Fibroblast of peridontal ligament (primary cell): ENCODE measurements around the gene DNM2.
A peak's percentile ranks its signal among the peaks of the same experiment; 100 is the strongest.
"Not testable (repeated sequence)": the region's sequence is repeated elsewhere in the genome, so short reads cannot be mapped to it uniquely, and the experiment has no call there.

Experiments
- DNase-seq: peaks from one replicate; pipeline ENCODE4 v3.0.0-alpha.2; 2010; ENCODE audit errors: extremely low read depth

Gene DNM2

DNA sequence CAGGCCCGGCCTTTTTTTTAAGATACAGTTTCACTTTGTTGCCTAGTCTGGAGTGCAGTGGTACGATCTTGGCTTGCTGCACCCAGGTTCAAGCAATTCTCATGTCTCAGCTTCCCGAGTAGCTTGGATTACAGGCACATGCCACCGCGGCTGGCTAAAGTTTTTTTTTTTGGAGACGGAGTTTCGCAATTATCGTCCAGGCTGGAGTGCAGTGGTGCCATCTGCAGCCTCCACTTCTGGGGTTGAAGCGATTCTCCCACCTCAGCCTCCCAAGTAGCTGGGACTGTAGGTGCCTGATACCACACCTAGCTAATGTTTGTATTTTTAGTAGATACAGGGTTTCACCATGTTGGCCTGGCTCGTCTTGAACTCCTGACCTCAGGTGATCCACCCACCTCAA, 148.6 kb downstream of the DNM2 start:
- no peak for DNase-seq

DNA sequence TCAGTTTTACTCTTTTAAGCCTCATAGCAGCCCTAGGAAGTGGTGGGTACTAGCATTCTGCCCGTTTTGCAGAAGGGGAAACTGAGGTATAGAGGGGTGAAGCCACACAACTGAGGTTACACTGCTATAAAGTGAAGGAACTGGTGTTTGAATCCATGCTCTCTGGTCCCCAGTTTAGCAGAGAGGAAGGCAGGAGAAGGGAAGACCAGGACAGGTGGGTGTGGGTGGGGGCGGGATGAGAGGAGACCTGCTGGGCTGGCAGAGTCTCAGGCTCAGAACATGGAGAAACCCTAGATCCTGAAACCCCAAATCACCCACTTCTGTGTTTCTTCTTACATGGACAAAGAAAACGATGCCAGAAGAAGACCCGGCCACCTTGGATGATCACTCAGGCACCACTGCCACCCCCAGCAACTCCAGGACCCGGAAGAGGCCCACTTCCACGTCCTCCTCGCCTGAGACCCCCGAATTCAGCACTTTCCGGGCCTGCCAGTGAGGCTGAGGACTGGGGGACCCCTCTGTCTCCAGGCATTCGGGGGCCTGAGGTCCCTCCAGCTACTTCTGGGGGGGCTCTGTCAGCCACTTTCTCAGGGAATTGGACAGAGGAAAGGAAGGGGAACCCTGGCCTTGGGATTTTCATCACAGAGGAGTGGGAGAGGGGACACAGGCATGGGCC, 151.1 kb downstream of the DNM2 start:
- DNase-seq = no peak

DNA sequence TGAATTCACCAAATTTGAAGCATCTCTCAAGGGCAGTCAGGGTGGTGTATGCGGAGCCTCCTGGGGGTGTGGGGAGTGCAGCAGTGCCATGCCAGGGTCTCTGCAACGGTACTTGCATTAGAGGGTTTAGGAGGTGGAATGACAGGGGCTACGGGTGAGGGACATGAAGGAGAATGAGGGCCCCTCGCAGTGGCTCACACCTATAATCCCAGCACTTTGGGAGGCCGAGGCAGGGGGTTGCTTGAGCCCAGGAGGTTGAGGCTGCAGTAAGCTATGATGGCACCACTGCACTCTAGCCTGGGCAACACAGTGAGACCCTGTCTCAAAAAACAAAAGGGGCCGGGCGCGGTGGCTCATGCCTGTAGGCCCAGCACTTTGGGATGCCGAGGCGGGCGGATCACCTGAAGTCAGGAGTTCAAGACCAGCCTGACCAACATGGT, 152.0 kb downstream of the DNM2 start:
- DNase-seq = not testable (repeated sequence)

DNA sequence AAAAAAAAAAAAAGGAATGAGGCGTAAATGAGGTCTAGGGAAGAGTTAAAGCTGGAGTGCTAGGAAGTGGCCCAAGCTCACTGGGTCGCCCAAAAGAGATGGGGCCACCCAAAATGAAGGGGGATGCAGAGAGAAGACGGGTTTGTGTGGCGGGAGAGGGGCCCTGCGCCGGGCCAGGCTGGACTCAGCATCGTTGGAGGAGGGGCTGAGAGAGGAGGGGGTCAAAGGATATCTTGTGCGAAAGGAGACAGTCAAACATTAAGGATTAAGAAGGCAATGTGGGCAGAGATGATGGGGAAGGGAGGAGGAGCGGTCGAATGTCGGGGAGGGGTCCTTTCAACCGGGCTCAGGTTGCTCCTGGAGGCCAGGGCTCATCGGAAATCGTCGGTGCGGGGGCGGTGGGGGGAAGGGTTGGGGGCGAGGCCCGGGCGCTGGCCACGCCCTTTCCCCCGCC, 152.6 kb downstream of the DNM2 start:
- DNase-seq = no peak

DNA sequence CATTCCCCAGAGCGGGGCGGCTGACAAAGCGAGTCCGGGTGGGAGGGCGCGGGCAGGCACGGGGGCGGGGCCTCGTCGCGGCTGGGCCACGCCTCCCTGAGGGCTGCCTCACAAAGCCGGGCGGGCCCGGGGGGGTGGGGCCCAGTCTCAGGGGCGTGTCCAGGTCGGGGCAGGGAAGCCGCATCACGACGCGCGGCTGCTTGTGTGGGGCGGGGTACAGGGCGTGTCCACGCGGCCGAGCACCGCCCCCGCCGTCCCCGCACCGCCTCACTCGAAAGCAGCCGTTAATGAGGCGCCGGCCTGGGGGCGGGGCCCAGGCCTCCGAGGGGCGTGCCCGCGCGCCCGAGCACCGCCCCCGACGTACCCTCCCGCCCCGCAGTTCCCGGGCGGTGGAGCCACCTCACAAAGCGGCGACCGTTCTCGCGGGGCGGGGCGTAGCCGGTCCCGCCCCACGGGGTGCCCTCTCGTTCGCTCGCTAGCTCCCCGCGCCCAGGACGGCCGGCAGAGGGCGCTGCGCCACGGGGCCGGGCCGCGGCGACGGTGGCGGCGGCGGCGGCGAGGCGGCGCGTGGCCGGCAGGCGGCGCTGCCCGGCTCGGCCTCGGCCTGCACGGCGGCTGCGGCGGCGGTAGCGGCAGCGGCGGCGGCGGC, 153.2 kb downstream of the DNM2 start, which contains the start of gene CARM1:
Gene CARM1 (plus strand): TSS at position 599 of the 649 bp plus-strand sequence. CDS start 150 bp downstream, outside the sequence.
- peak; percentile 96 for DNase-seq

DNA sequence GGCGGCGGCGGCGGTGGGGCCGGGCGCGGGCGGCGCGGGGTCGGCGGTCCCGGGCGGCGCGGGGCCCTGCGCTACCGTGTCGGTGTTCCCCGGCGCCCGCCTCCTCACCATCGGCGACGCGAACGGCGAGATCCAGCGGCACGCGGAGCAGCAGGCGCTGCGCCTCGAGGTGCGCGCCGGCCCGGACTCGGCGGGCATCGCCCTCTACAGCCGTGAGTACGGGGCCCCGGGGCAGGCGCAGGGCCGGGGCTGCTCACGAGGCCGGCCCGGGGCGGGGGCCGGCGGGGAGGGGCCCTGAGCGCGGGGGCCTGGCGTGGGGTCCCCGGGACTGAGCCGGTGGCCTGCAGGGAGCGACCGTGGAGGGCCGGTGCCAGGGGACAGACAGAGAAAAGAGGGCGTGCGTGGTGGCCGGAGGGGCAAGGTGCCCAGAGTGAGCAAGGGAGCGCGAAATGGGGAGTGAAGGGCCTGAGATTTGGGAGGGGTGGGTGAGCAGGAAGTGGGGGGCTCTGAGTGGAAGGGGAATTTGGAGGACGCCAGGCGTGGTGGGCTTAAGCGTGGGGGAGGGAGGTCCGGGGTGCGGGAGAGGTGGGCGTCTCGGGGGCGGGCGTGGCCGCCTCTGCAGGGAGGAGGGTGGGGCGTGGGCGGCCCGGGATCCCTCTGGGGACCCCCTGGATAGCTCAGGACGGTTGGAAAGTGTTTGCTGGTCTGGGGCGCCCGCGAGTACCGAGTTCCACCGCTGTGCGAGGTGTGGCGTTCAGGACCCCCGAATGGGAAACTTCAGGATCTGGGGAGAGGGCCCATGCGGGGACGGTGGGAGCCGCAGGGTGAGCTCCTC, 154.0 kb downstream of the DNM2 start:
- DNase-seq = no peak

DNA sequence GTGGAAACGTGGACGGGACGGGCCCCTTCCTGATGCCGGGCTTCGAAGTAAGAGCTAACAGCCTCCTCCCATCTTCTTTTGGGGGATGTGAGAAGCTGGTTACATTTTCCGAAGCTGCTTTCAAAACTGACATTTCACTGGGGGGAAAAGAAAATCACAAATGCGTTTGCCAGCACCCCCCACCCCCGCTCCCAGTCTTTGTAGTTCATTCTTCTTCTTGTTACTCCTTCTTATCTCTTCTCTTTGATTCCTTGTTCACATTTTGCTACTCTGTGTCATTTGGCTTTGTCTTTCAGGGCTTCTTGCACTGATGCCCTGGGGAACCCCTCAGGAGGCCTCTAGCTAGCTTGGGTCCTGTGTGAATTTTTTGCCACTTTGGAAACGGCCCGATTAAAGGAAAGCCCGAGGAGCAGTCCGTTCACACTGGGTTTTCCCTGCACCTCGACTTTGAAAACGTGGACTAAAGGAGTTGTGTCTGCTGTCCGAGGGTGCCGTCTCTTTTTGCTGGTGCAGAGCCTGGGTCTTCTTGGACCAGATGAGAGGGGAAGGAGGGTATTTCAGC, 154.7 kb downstream of the DNM2 start:
- peak; percentile 19 for DNase-seq

DNA sequence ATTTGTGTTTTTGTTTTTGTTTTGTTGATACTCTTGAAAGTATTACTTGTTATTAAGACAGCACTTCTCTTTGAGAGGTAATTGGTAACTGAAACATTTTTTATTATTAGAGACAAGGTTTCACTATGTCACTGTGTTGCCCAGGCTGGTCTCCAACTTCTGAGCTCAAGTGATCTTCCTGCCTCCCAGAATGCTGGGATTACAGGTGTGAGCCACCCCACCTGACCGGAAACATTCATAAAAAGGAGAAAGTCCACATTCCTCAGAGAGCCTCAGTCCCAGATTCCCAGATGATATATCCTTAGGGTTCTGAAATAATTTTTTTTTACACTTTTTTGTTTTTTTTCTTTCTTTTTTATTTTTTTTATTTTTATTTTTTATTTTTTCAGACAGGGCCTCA, 156.1 kb downstream of the DNM2 start:
- DNase-seq = no peak

DNA sequence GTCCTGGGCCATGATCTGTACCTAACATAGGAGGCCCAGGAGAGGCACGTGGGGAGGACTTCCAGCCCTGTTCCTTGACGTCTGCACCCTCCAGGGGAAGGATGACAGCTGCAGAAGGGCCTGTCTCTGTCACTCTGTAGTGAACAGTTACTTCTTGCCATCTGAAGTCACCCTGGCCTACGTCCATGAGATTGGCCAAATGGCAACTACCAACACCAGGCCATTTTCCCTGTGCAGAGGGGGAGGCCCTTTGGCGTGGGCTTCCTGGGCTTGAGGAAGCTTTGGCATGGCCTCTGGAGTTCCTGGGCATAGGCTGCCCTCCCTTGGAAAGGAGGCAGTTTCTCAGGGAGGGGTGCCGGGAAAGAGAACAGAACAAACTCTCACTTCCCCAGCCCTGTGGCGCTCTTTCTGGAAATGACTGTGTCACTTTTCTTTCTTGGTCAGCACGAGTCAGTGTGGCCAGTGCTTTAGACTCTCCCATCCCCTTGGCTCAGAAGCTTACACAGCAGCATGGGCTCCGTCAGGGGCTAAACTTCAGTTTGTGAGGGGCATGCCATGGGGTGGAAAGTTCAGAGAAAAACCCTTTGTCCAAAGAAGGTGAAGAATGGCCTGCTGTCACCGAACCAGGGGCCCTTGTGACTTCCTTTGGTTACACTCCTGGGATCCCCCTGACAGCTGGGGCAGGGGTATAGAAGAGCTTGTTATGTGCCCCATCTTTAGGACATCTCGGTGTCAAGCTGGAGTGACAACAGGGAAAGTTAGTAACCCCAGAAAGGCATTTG, 158.8 kb downstream of the DNM2 start:
- DNase-seq = no peak

DNA sequence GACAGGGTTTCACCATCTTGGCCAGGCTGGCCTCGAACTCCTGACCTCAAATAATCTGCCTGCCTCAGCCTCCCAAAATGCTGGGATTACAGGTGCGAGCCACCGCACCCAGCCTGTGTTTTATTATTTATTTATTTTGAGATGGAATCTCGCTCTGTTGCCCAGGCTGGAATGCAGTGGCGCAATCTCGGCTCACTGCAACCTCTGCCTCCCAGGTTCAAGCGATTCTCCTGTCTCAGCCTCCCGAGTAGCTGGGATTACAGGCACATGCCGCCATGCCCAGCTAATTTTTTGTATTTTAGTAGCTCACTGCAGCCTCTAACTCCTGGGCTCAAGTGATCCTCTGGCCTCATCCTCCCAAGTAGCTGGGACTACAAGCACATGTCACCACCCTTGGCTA, 159.7 kb downstream of the DNM2 start:
- not testable (repeated sequence) for DNase-seq

DNA sequence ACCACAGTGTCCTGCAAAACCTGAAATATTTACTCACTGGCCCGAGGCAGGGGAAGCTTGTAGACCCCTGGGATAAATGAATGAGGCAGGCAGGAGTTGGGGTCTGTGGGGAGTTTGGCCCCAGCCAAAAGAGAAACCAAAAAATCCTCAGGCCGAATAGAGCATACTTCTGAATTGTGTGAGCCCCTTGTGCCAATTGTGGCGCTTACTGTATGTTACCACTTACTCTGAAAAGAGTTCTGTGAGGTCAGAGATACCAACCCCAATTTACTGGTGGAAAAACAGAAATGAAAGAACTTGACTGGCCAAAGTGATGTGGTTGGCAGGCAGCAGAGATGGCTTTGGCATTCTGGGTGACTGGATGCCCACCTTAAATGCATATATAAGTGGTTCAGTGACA, 160.4 kb downstream of the DNM2 start:
- DNase-seq = peak; percentile 52
